IMR-90 (cell line): ENCODE data around the gene NTMT2. TPM values are rescaled to one million over a fixed set of nuclear protein-coding genes. Genes with fewer than 3 reads are reported as not detected.

Source experiments
- ATAC-seq: fragments of 200-7000 bp; cut with Tn5 transposase; 2 replicates; pipeline ENCODE4 v1.9.1; 2020; ENCODE audit warnings: low read depth, mild to moderate bottlenecking, moderate library complexity
- BruUV-seq: library from RNA; stranded (reverse); fragments of 400-500 nt; replicated peaks from 2 replicates; lab custom pipeline; 2021; lab: Mats Ljungman, UMichigan
- CTCF ChIA-PET: fragments of 300-600 bp; formaldehyde crosslinking; extraction: SDS; loops from one replicate; lab custom pipeline; 2021; ENCODE audit warnings: antibody characterized with exemption; lab: Yijun Ruan, JAX
- POLR2A ChIA-PET: fragments of 300-600 bp; sonication (Branson Sonifier 250); formaldehyde crosslinking; loops from one replicate; lab custom pipeline; 2022; ENCODE audit warnings: antibody characterized with exemption; ENCODE audit not compliant: unreplicated experiment; lab: Charles Lee
- DNase-seq: peaks from one replicate; pipeline ENCODE4 v3.0.0; 2013
- H2AFZ ChIP-seq: replicated peaks from 2 replicates; pipeline ENCODE3; 2013; ENCODE audit warnings: low read length, mild to moderate bottlenecking; ENCODE audit not compliant: poor library complexity
- H2AK5ac ChIP-seq: 2 replicates; pipeline ENCODE4 v1.6.1; 2013; ENCODE audit warnings: low read depth, low read length, inconsistent platforms
- H2AK9ac ChIP-seq: replicated peaks from 2 replicates; pipeline ENCODE3; 2013; ENCODE audit warnings: mild to moderate bottlenecking, low read depth, low read length, moderate library complexity; ENCODE audit not compliant: poor library complexity
- H2BK120ac ChIP-seq: 2 replicates; pipeline ENCODE4 v1.6.1; 2013; ENCODE audit warnings: low read depth, low read length, inconsistent platforms
- H2BK15ac ChIP-seq: 3 replicates; pipeline ENCODE4 v1.6.1; 2013; ENCODE audit warnings: low read depth, low read length, inconsistent platforms
- H2BK20ac ChIP-seq: 2 replicates; pipeline ENCODE4 v1.6.1; 2013; ENCODE audit warnings: low read depth, mild to moderate bottlenecking, inconsistent platforms, low read length, moderate library complexity
- H2BK5ac ChIP-seq: 2 replicates; pipeline ENCODE4 v1.6.1; 2013; ENCODE audit warnings: mild to moderate bottlenecking, low read depth, low read length, inconsistent platforms; ENCODE audit not compliant: poor library complexity, severe bottlenecking
- H3K14ac ChIP-seq: replicated peaks from 2 replicates; pipeline ENCODE4 v1.6.1; 2013; ENCODE audit warnings: low read depth, low read length, inconsistent platforms
- H3K18ac ChIP-seq: 2 replicates; pipeline ENCODE4 v1.6.1; 2013; ENCODE audit warnings: low read depth, low read length, control low read depth
- H3K23ac ChIP-seq: 2 replicates; pipeline ENCODE4 v1.6.1; 2013; ENCODE audit warnings: low read depth, low read length, inconsistent platforms
- H3K27ac ChIP-seq: 2 replicates; pipeline ENCODE4 v1.5.1; 2013; ENCODE audit warnings: mild to moderate bottlenecking, control low read depth, low read length; ENCODE audit not compliant: insufficient read depth
- H3K27me3 ChIP-seq: 2 replicates; pipeline ENCODE4 v1.6.1; 2013; ENCODE audit warnings: low read length; ENCODE audit not compliant: control insufficient read depth, insufficient read depth
- H3K36me3 ChIP-seq: 2 replicates; pipeline ENCODE4 v1.6.1; 2013; ENCODE audit warnings: low read length, mixed read lengths; ENCODE audit not compliant: control insufficient read depth, insufficient read depth
- H3K4ac ChIP-seq: 2 replicates; pipeline ENCODE4 v1.6.1; 2013; ENCODE audit warnings: low read depth, low read length, inconsistent platforms
- H3K4me1 ChIP-seq: 2 replicates; pipeline ENCODE4 v1.6.1; 2013; ENCODE audit warnings: low read length, mixed read lengths; ENCODE audit not compliant: control insufficient read depth, insufficient read depth
- H3K4me2 ChIP-seq: 2 replicates; pipeline ENCODE4 v1.6.1; 2013; ENCODE audit warnings: low read depth, mild to moderate bottlenecking, control low read depth, low read length, moderate library complexity
- H3K4me3 ChIP-seq: 2 replicates; pipeline ENCODE4 v1.5.1; 2013; ENCODE audit warnings: low read depth, mild to moderate bottlenecking, control low read depth, low read length, moderate library complexity; ENCODE audit not compliant: insufficient read depth
- H3K56ac ChIP-seq: 2 replicates; pipeline ENCODE4 v1.6.1; 2013; ENCODE audit warnings: low read length, inconsistent platforms; ENCODE audit not compliant: insufficient read depth; ENCODE audit errors: extremely low read depth
- H3K79me1 ChIP-seq, 2 experiments: 2 replicates each; pipeline ENCODE4 v1.6.1; 2013; ENCODE audit warnings: low read length in 2 of 2, inconsistent platforms in 1 of 2, low read depth in 1 of 2
- H3K9ac ChIP-seq: 2 replicates; pipeline ENCODE4 v1.6.1; 2013; ENCODE audit warnings: low read depth, low read length, control low read depth
- H3K9me1 ChIP-seq: 2 replicates; pipeline ENCODE4 v1.6.1; 2013; ENCODE audit warnings: low read length, inconsistent platforms; ENCODE audit not compliant: insufficient read depth
- H3K9me3 ChIP-seq: 2 replicates; pipeline ENCODE4 v1.6.1; 2013; ENCODE audit warnings: low read length; ENCODE audit not compliant: control insufficient read depth, insufficient read depth
- H4K20me1 ChIP-seq: 2 replicates; pipeline ENCODE4 v1.6.1; 2013; ENCODE audit warnings: low read length, inconsistent platforms; ENCODE audit not compliant: insufficient read depth
- H4K5ac ChIP-seq: 2 replicates; pipeline ENCODE4 v1.6.1; 2013; ENCODE audit warnings: mild to moderate bottlenecking, low read depth, low read length, control low read depth
- H4K8ac ChIP-seq, 2 experiments: 2 replicates each; pipeline ENCODE4 v1.6.1; 2013; ENCODE audit warnings: low read depth in 2 of 2, low read length in 2 of 2, control low read depth in 1 of 2, inconsistent platforms in 1 of 2
- H4K91ac ChIP-seq: 2 replicates; pipeline ENCODE4 v1.6.1; 2013; ENCODE audit warnings: low read depth, low read length, inconsistent platforms; ENCODE audit not compliant: insufficient read depth
- BHLHE40 ChIP-seq: fragments of 150-350 bp; IDR thresholded peaks from 2 replicates; pipeline ENCODE4 v1.6.1; 2016; ENCODE audit warnings: mild to moderate bottlenecking, low read depth, low read length
- CEBPB ChIP-seq: IDR thresholded peaks from 2 replicates; pipeline ENCODE4 v1.6.1; 2012; ENCODE audit warnings: low read depth, low read length, improper control_type of control experiment
- FOS ChIP-seq: fragments of 150-350 bp; IDR thresholded peaks from 2 replicates; pipeline ENCODE4 v1.6.1; 2016; ENCODE audit warnings: low read depth, low read length
- MAZ ChIP-seq: IDR thresholded peaks from 2 replicates; pipeline ENCODE4 v1.6.1; 2012; ENCODE audit warnings: low read depth, mild to moderate bottlenecking, low read length, improper control_type of control experiment, moderate library complexity, borderline replicate concordance
- NFE2L2 ChIP-seq: fragments of 150-350 bp; IDR thresholded peaks from 2 replicates; pipeline ENCODE4 v1.6.1; 2016; ENCODE audit warnings: low read depth, mild to moderate bottlenecking, low read length
- POLR2A ChIP-seq: IDR thresholded peaks from 2 replicates; pipeline ENCODE4 v1.6.1; 2012; ENCODE audit warnings: mild to moderate bottlenecking, low read depth, low read length
- RAD21 ChIP-seq: IDR thresholded peaks from 2 replicates; pipeline ENCODE4 v1.6.1; 2012; ENCODE audit warnings: low read length, improper control_type of control experiment
- RCOR1 ChIP-seq: IDR thresholded peaks from 2 replicates; pipeline ENCODE4 v1.6.1; 2012; ENCODE audit warnings: mild to moderate bottlenecking, low read length, improper control_type of control experiment; ENCODE audit not compliant: insufficient replicate concordance
- SMC3 ChIP-seq: fragments of 150-350 bp; IDR thresholded peaks from 2 replicates; pipeline ENCODE4 v1.6.1; 2016; ENCODE audit warnings: low read depth, mild to moderate bottlenecking, antibody characterized with exemption, low read length, moderate library complexity
- dilution Hi-C: fragments of 300-500 bp; cut with HindIII; formaldehyde crosslinking; loops from one replicate; pipeline ENCODE4 v1.14.3; 2018; ENCODE audit warnings: low sequenced_read_pairs; ENCODE audit not compliant: unreplicated experiment
- in situ Hi-C: fragments of 300-500 bp; cut with MboI; formaldehyde crosslinking; loops from 3 replicates; pipeline ENCODE4 v1.14.3; 2019; ENCODE audit warnings: low sequenced_read_pairs, inconsistent platforms, mixed read lengths
- intact Hi-C: fragments of 100-400 bp; cut with micrococcal nuclease; formaldehyde crosslinking; loops from 2 replicates; pipeline ENCODE4 v1.10.0; 2022
- polyA plus RNA-seq, 3 experiments: library from polyadenylated mRNA; depleted of rRNA; stranded (reverse); fragments of >200 nt; gene quantifications; 2 replicates each; pipeline ENCODE4 v1.2.3, GENCODE V29; 2012; ENCODE audit warnings: low replicate concordance in 1 of 3
- total RNA-seq: library from RNA; depleted of rRNA; stranded (reverse); fragments of >200 nt; gene quantifications from 2 replicates; pipeline ENCODE4 v1.2.3, GENCODE V29; 2012
- TF ChIP-seq, protein P1 (sequence below): conservative IDR thresholded peaks from 2 replicates; pipeline ENCODE4 v1.5.1; 2012; ENCODE audit warnings: mild to moderate bottlenecking, low read depth, low read length, improper control_type of control experiment

Gene NTMT2
- total and polyA plus RNA-seq, 2 of the 4 experiments (the other 2 are of a cell fraction), result not detected

DNA sequence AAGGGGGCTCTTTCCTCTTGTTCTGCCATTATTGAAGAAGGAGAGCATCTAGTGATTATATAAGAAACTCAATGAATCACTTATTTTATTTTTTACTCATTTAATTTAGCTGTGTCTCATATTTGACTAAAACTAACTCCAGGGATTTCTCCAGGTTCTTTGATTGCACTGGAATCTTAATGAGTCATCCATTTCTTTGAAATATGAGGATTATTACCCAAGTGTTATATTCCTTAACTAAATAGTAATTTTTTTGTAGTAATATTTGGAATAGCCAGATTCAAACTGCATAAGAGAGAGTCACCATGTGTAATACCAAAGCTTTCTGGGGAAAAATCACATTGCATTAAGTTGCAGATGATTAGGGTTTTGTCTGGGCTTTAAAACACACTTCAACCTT lies 59.5 kb downstream of the NTMT2 start:
- Histone ChIP-seq H3K56ac (no peak overlapping the region), H3K14ac (no peak overlapping the region), H3K9ac (no peak overlapping the region), H2BK5ac (no peak overlapping the region), H2AFZ (no peak overlapping the region), H3K79me1 (no peaks in the 10 kb centered on the region), H4K5ac (no peak overlapping the region), H2BK15ac (no peak overlapping the region), H2BK20ac (no peak overlapping the region), H3K4me1 (peaks cover 2% of the 10 kb centered on the region; the same call in 1 of the 2 replicates), H3K27ac (no peak overlapping the region), H3K36me3 (no peaks in the 10 kb centered on the region), H4K20me1 (no peaks in the 10 kb centered on the region), H2AK5ac (no peak overlapping the region), H3K9me3 (no peaks in the 10 kb centered on the region), H3K27me3 (no peaks in the 10 kb centered on the region), H3K9me1 (no peaks in the 10 kb centered on the region), H3K4me2 (no peak overlapping the region), H2AK9ac (no peak overlapping the region), H3K23ac (no peak overlapping the region), H4K91ac (no peak overlapping the region), H3K18ac (no peak overlapping the region), H3K4me3 (no peak overlapping the region), H3K4ac (no peak overlapping the region), H4K8ac (no peak overlapping the region), H2BK120ac (no peak overlapping the region)
- DNase-seq (peak; percentile 7), ATAC-seq (no peak)
- no TSS peak for BruUV-seq
- POLR2A ChIA-PET, result no interaction called here
- dilution Hi-C loops (no loop called here), in situ Hi-C loops (no loop called here), intact Hi-C loops (no loop called here)
- TF ChIP-seq RAD21, result no peak
- no peak for TF ChIP-seq POLR2A
- TF ChIP-seq, protein P1, sequence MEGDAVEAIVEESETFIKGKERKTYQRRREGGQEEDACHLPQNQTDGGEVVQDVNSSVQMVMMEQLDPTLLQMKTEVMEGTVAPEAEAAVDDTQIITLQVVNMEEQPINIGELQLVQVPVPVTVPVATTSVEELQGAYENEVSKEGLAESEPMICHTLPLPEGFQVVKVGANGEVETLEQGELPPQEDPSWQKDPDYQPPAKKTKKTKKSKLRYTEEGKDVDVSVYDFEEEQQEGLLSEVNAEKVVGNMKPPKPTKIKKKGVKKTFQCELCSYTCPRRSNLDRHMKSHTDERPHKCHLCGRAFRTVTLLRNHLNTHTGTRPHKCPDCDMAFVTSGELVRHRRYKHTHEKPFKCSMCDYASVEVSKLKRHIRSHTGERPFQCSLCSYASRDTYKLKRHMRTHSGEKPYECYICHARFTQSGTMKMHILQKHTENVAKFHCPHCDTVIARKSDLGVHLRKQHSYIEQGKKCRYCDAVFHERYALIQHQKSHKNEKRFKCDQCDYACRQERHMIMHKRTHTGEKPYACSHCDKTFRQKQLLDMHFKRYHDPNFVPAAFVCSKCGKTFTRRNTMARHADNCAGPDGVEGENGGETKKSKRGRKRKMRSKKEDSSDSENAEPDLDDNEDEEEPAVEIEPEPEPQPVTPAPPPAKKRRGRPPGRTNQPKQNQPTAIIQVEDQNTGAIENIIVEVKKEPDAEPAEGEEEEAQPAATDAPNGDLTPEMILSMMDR, result no peak
- TF ChIP-seq SMC3, result no peak
- TF ChIP-seq BHLHE40, result no peak
- no peak for TF ChIP-seq RCOR1
- TF ChIP-seq NFE2L2, result no peak
- no peak for TF ChIP-seq FOS
- TF ChIP-seq MAZ, result no peak
- no peak for TF ChIP-seq CEBPB
- CTCF ChIA-PET, result no interaction called here
